MV-4-11 (cell line): Measurements from ENCODE around the gene STXBP6.
"Not testable (repeated sequence)": the region's sequence is repeated elsewhere in the genome, so short reads cannot be mapped to it uniquely, and the experiment has no call there.

Experiments used
- DNase-seq: peaks from one replicate; lab custom pipeline; 2025; lab: John Stamatoyannopoulos, UW

The STXBP6 gene

GRCh38 chr14:24986206-24986893 lies 63.6 kb downstream of the STXBP6 start:
- no peak for DNase-seq

GRCh38 chr14:24984846-24985589 lies 64.9 kb downstream of the STXBP6 start:
- DNase-seq, result no peak

DNA sequence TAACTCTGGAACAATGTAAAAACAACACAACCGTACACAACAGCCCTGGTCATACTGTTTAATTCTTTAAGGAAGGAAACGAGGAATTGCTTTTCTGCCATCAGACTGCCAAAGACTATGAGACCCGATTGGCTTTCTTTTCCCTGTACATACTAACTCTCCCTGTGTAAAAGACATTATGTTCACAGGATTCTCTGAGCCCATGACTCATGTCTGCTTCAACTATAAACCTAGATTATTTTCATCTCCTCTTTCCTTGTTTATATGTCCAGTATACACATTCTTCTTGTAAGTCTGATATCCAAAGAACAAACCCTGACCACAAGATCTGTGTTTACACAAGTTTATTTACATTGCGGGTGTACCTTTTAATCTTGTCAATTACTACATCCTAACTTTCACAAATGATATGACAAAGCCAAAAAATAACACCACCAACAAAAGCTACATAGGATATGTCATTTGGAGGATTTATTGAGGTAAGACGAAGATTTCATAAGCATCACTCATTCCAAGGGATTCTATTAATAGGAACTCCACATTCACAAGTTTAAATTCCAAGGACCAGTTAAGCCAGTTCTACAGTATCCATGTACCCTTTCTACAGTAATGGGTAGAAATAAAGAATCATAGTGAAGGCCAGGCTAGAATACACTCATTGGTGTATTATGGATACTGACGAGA lies 67.3 kb downstream of the STXBP6 start:
- no peak for DNase-seq

DNA sequence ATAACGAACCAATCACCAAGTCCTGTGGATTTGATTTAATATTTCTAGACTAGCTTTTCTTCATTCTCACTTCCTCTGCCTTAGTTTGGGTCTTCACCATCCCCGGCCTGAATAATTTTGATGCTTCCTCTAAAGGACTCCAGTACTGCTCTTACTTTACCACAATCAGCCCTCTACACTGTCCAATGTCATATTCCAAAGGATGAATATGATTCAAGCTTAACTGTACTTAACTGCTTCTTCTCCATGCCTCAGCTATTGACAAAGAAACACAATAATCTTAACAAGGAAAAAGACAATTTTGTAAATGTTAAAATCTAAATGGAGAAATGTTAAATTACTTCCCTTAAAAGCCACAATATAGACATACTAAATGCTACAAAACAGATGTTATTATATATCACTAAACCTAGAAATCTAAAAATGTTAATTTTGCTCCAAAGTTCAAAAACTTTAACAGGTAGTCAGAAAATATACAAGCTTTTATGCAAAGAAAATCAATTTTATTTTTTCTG lies 70.2 kb downstream of the STXBP6 start:
- peak; percentile 65 for DNase-seq

DNA sequence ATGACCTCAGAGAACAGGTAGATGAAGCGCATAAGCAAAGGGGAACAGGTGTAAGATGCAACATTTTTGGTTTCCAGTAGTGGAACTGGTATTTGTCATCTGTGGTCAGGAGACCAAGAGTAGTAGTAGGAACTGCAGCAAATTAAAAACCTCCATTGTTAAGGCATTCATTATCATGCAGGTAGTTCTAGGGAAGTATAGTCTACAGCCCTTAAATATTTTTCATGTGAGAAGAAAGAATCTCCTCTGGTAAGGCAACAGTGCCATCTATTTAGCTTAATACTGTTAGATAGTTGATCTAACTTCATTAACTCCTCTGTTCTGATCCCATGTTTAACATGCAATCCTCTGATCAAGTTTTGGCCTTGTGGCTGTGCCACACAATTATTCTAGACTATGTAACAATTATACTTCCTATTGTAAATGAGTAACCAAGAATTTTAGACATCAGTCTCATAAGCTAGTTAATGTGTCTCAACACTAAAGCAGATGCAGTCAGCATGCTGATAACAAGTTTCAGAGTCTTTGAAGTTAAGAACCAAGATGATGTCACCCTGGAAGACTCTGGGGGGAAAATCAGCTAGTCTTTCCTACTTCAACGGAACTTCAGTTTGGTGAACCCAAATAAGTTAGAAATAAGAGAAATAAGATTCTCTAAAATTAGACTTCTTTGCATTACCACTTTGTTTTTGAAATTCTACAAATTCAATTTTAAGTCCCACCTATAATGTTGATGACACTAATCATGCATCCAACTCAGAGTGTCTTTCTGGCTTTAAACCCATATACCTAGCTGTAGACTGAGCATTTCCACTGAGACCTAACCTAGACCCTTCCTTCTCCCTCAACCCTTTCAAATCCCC lies 70.9 kb downstream of the STXBP6 start:
- no peak for DNase-seq

GRCh38 chr14:24976602-24977001 lies 73.3 kb downstream of the STXBP6 start:
- DNase-seq, result no peak

DNA sequence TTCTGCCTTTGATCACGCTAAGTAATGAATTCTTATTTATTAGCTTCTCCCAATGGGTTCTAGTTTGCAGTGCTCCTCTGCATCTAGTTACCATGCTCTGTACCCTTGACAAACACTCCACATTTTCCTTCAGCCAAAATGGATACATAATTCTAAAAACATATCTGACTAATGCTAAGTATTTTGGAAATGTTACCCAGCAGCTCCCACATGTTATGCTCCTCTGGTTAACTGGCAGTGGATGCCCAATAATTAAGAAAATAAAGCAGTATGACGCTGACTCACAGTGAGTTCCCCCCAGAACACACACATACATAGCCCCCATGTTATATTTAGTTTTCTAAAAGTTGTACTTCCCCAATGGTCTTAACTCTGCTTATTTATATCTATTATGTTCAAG lies 74.6 kb downstream of the STXBP6 start:
- DNase-seq, result no peak

GRCh38 chr14:24974591-24975374 lies 75.2 kb downstream of the STXBP6 start:
- DNase-seq, result no peak

DNA sequence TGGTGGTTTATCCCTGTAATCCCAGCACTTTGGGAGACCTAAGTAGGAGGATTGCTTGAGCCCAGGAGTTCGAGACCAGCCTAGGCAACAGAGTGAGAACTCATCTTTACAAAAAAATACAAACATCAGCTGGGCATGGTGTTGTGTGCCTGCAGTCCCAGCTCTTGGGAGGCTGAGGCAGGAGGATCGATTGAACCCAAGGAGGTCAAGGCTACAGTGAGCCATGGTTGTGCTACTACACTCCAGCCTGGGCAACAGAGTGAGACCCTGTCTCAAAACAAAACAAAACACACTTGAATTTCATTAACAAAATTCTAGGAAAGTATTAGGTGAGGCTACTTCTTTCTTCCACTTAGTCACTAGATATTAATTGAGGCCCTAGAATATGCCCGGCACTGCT lies 77.1 kb downstream of the STXBP6 start:
- no peak for DNase-seq

DNA sequence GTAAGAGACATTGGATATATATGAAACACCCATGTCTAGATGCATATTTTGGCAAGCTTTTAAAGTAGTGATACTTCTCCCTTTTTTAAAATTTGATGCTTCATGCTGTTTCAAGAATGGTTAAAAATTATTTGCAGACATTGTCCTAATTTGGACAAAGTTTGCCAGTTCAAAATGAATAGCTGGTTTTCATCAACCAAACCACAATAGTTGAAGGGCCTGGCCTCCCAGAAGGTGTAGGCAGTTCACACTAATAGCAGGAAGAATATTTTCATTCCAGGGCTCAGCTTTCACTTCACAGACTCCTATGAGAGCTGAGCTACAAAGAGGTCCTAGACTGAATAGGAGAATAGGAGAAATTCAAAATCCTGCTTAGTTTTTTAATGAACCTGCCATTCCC lies 78.7 kb downstream of the STXBP6 start:
- no peak for DNase-seq

DNA sequence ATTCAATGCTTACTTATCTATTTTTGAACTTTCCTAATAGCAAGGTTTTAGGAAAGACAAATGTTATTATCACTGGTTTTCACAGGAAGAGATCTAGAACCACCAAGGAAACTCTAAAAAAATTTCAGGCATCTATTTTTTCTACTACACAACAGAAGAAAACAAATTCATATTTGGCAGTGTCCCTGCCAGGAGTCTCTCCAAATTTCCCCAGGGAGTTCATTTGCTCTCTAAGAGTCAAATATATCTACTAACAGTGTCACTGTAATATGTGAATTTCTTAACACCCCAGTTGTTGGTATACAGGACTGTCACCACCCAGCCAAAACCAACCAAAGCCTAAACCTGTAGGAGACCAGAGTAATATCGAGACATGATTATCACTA lies 83.4 kb downstream of the STXBP6 start:
- no peak for DNase-seq

- peak; percentile 29 for DNase-seq
These were observed 83.9 kb downstream of the STXBP6 start for GRCh38 chr14:24965934-24966578.

- no peak for DNase-seq
These were observed 84.4 kb downstream of the STXBP6 start for GRCh38 chr14:24965578-24965933.

DNA sequence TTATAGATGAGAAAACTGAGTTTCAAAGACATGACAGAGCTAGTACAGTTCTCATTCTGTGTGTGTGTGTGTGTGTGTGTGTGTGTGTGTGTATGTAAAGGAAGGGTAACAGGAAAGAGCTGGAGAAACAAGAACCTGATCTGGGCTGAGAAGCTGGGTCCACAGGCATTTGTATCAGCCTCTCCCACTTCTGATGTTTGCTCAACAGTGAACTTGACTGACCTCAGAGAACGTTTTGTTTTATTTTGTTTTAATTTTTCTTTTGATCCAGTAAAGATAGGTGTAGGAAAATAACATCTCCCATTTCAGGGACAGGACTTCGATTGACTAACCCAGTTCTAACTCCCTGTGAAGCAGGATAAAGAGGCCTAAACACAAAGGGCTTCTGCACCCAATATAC lies 85.4 kb downstream of the STXBP6 start:
- no peak for DNase-seq

- no peak for DNase-seq
These were observed 85.9 kb downstream of the STXBP6 start for GRCh38 chr14:24964048-24964447.

- DNase-seq, result not testable (repeated sequence)
These were observed 87.8 kb downstream of the STXBP6 start for GRCh38 chr14:24962118-24962517.

GRCh38 chr14:24960816-24961215 lies 89.1 kb downstream of the STXBP6 start:
- no peak for DNase-seq

DNA sequence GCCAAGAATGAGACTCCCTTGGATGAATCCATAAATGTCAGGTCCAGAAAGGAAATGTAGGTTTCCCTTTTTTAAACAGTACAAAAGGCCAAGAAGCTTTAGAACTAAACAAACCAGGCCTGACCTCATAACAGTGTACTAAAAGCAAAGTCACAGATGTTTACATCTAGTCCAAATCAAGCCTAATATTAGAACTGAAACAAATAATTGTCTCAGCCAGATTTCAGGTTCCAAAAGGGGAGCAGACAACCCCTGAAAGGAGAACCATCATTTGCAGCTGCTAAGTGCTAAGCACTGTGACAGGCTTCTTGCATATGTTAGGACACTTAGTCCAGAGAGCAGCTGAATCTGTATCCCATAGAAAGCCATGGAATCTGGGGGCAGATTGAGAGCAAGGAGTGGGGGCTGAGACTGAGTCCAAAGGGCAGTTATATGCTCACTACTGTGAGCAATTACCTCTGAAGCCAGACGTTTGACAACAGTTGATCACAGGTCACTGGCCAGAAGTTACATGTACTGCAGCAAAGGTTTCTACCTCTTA lies 90.1 kb downstream of the STXBP6 start:
- no peak for DNase-seq

DNA sequence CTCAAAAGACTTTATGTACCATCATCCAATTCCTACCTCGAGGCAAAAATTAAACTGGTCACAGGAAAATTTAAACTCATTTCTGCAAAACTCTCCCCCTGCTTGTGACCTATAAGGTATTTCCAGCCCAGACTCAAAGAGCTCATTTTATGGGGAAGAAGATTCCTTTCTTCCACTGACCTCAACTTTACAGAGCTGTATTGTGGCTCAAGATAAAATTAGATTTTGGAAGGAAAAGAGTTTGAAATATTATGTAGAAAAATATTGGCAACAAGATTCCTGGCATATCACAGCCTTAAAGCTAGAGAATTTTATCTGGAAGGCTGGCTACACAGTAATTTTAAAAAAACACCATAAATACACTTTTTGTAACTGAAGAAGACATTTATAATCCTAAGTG lies 91.7 kb downstream of the STXBP6 start:
- DNase-seq, result no peak

GRCh38 chr14:24957814-24958213 lies 92.1 kb downstream of the STXBP6 start:
- no peak for DNase-seq
